ENCODE data around the gene STX1A.
A peak's percentile ranks its signal among the peaks of the same experiment; 100 is the strongest.
"Not testable (repeated sequence)": the region's sequence is repeated elsewhere in the genome, so short reads cannot be mapped to it uniquely, and the experiment has no call there.

STX1A gene

DNA sequence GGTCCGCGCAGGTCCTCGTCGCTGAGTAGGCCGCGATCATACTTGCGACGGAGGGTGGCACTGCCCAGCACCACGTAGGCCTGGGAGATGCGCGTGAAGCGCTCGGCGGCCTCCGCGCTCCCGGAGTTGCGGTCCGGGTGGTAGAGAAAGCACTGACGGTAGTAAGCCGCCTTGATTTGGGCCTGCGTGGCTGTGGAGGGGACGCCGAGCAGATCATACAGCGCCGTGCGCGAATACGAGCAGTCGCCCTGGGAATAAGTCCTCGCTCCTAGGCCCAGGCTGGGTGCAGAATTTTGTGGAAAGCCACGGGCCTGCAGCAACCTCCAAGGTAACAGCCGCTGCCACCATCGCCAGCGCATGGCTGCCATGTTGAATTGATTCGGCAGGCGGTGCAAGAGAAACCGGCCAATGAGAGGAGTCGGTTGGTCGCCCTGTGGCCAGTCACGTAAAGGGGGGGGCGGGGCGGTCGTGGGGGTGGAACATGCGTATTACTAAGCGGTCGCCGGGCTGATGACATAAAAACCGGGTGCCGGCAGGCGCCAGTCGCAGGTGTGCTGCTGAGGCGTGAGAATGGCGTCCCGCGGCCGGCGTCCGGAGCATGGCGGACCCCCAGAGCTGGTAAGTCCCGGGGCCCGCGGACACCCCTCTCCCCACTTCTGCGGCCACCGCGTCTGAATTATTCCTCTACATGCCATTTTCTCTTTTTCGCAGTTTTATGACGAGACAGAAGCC lies 36.2 kb downstream of the STX1A start, which contains the start of the genes BUD23 and DNAJC30:
BUD23 (plus strand) TSS at position 542 of the 732 bp plus-strand sequence; CDS start at position 571, 29 bp downstream.
DNAJC30 (minus strand) TSS at position 398 of the 732 bp plus-strand sequence; CDS start at position 368, 30 bp downstream.
- peak; percentile 99 for DNase-seq (ENCODE audit: low spot score)

- DNase-seq (ENCODE audit: low spot score): no peak
Measured at GRCh38 chr7:73682745-73683055, 36.8 kb downstream of the STX1A start.

DNA sequence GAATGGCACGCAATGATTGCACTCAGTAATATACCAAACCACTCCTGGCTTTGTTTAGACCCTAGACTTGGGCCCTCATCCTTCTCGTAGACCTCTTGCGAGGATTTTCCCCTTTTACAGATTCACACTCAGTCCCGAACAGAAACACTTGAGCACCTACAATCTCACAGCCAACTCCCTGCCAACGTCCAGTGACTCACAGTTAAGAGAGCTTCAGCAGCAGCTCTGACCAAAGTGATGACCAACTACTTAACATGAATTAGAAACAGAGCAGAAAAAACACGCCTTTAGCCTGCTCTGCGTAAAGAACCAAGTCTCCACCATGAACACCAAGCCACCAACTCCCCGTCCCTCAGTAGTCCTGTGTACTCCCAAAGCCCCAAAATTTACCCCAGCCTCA lies 38.4 kb downstream of the STX1A start:
- no peak for DNase-seq (ENCODE audit: low spot score)

GRCh38 chr7:73680501-73680900 lies 39.0 kb downstream of the STX1A start:
- no peak for DNase-seq (ENCODE audit: low spot score)

- no peak for DNase-seq (ENCODE audit: low spot score)
Measured at GRCh38 chr7:73679709-73680108, 39.8 kb downstream of the STX1A start.

DNA sequence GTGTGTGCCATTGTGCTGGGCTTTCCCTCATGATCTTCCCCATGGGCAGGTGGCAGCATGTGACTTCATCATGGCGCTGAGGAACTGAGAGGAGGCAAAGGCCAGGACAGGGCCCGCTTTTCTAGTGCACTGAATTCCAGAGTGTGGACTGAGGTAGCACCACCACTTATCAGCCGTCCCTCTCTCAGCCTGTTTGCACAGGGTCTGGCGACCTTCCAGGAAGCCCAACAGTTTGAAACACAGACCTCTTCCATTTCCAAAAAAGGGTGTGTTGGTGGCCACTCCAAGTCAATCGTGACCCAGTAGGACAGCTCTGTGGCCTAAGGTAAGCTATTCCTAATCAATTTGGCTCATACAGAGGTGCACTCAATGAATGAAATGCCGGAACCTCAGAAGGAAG lies 40.6 kb downstream of the STX1A start:
- no peak for DNase-seq (ENCODE audit: low spot score)

- not testable (repeated sequence) for DNase-seq (ENCODE audit: low spot score)
Measured at GRCh38 chr7:73676062-73676461, 43.4 kb downstream of the STX1A start.

GRCh38 chr7:73674468-73675124 lies 44.9 kb downstream of the STX1A start:
- DNase-seq (ENCODE audit: low spot score): no peak

- DNase-seq (ENCODE audit: low spot score): no peak
Measured at GRCh38 chr7:73671857-73672445, 47.5 kb downstream of the STX1A start.

GRCh38 chr7:73671322-73671661 lies 48.2 kb downstream of the STX1A start:
- no peak for DNase-seq (ENCODE audit: low spot score)

- no peak for DNase-seq (ENCODE audit: low spot score)
Measured at GRCh38 chr7:73669858-73670385, 49.5 kb downstream of the STX1A start.

- DNase-seq (ENCODE audit: low spot score): no peak
Measured at GRCh38 chr7:73669288-73669701, 50.2 kb downstream of the STX1A start.

DNA sequence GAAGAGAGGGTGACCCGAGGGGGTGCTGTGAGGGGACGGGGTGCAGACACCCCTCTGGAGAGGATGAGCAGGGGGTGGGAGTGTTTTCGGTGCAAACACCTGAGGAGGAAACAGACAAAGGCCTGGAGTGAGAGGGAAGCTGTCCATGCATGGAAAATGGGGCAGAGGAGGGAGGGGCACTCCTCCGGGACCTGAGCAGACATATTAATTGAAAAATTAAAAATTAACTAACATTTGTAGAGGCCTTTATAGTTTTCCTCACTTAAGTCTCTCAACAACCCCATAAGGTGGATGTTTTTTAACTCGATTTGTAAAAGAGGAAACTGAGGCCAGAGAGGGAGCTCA lies 50.6 kb downstream of the STX1A start:
- no peak for DNase-seq (ENCODE audit: low spot score)

GRCh38 chr7:73668103-73668885 lies 51.2 kb downstream of the STX1A start:
- no peak for DNase-seq (ENCODE audit: low spot score)

DNA sequence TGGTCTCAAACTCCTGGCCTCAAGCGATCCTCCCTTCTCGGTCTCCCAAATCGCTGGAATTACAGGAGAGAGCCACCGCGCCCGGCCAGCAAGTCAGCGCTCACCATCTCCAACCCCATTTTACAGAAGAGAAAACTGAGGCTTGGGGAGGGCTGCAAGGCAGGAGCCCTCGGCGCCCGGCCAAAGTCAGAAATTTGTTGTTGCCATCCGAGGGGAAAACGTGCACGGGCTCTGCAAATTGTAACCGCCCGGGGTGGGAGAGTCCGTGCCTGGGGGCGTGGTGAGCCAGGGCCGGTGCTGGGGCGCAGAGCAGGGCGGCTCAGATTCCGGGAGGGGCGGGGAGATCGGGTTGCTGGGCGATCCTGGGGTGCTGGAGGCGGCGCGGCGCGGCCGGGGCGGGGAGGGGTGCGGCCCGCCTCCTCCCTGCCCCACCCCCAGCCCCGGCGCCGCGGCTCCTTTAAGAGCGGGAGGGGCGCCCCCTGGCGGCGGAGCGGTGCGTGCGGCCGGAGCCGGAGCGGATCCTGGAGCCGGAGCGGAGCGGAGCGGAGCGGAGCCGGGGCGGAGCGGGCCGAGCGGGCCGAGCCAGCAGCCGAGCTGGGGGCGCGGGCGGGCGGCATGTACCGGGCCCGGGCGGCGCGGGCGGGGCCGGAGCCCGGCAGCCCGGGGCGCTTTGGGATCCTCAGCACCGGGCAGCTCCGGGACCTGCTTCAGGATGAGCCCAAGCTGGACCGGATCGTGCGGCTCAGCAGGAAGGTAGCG lies 51.9 kb downstream of the STX1A start, which contains the start of gene VPS37D:
VPS37D (plus strand) TSS at position 488 of the 759 bp plus-strand sequence; CDS start at position 616, 128 bp downstream.
- DNase-seq (ENCODE audit: low spot score): peak; percentile 95

DNA sequence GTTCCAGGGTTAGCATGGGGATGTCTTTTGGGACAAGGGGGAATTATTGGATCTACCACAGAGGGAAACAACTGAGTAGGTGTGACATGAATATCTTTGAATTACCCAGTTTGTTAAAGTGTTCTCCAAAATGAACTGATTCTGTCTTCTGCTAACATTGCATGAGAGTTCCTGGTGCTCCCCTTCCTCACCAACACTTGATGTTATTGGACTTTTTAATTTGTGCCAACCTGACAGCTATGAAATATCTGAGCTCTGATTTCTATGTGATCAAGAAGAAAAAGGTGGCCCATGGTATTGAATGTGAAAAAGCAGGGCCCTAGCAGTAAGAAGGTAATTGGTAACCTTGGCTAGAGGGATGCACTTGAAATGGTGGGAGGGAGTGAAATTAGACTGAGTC lies 56.4 kb downstream of the STX1A start:
- DNase-seq (ENCODE audit: low spot score): no peak

- DNase-seq (ENCODE audit: low spot score): peak; percentile 37
Measured at GRCh38 chr7:73660594-73660993, 58.9 kb downstream of the STX1A start.

DNA sequence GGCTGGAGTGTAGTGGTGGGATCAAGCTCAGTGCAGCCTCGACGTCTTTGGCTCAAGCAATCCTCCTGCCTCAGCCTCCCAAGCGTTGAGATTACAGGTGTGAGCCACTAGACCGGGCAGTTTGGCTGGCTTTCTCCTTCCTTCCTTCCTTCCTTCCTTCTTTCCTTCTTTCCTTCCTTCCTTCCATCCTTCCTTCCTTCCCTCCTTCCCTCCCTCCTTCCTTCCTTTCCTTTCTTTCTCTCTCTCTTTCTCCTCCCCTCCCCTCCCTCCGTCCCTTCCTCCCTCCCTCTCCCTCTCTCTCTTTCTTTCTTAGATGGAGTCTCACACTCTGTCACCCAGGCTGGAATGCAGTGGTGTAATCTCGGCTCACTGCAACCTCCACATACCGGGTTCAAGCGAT lies 59.5 kb downstream of the STX1A start:
- no peak for DNase-seq (ENCODE audit: low spot score)

- DNase-seq (ENCODE audit: low spot score): not testable (repeated sequence)
Measured at GRCh38 chr7:73655309-73655708, 64.2 kb downstream of the STX1A start.

DNA sequence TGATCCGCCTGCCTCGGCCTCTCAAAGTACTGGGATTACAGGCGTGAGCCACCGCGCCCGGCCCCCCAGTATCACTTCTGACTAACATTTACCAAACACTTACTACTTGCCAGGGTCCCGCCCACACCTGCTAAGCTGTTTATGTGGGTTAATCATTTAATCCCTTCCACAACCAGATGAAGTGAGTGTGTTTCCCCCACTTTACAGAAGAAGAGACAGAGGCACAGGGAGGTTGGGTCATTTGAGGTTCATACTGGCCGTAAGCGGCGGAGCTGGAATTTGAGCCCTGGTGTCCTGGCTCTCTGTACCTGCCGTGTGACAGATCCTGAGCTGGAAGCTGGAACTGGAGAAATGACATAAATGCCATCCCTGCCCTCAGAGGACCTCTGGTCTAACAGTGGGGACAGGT lies 66.9 kb downstream of the STX1A start:
- DNase-seq (ENCODE audit: low spot score): peak; percentile 41

GRCh38 chr7:73650524-73650923 lies 68.9 kb downstream of the STX1A start:
- DNase-seq (ENCODE audit: low spot score): no peak
